Activated CD8-positive, alpha-beta T cell treated with anti-CD3 and anti-CD28 coated beads for 36 hours (primary cell): ENCODE results near the gene TRABD2B. TPM values are rescaled to one million over a fixed set of nuclear protein-coding genes. Genes with fewer than 3 reads are reported as not detected.

Experiments
- ATAC-seq: fragments of 200-7000 bp; cut with Tn5 transposase; one replicate; pipeline ENCODE4 v1.10.0; 2021; ENCODE audit warnings: mild to moderate bottlenecking, moderate library complexity
- CTCF ChIA-PET: fragments of 350-600 bp; sonication (Branson Sonifier 250); formaldehyde crosslinking; loops from one replicate; lab custom pipeline; 2021; ENCODE audit warnings: antibody characterized with exemption; lab: Charles Lee
- POLR2A ChIA-PET: fragments of 350-600 bp; sonication (Branson Sonifier 250); formaldehyde crosslinking; loops from one replicate; lab custom pipeline; 2021; ENCODE audit warnings: antibody characterized with exemption; lab: Charles Lee
- DNase-seq: peaks from one replicate; pipeline ENCODE4 v3.0.0-alpha.2; 2020
- H3K27ac Mint-ChIP-seq: one replicate; pipeline ENCODE4 v1.8.0; 2021; ENCODE audit warnings: mild to moderate bottlenecking, mixed read lengths
- H3K27me3 Mint-ChIP-seq: one replicate; pipeline ENCODE4 v1.8.0; 2021; ENCODE audit warnings: mixed read lengths
- H3K36me3 Mint-ChIP-seq: one replicate; pipeline ENCODE4 v1.8.0; 2021; ENCODE audit warnings: low read depth, mixed read lengths
- H3K4me1 Mint-ChIP-seq: one replicate; pipeline ENCODE4 v1.8.0; 2021; ENCODE audit warnings: low read depth, mixed read lengths
- H3K4me3 Mint-ChIP-seq: one replicate; pipeline ENCODE4 v1.8.0; 2021; ENCODE audit warnings: mild to moderate bottlenecking, moderate library complexity, mixed read lengths
- H3K9me3 Mint-ChIP-seq: one replicate; pipeline ENCODE4 v1.8.0; 2021; ENCODE audit warnings: mixed read lengths
- intact Hi-C: fragments of 100-400 bp; cut with micrococcal nuclease; formaldehyde crosslinking; loops from one replicate; pipeline ENCODE4 v1.10.0; 2022
- total RNA-seq, 2 experiments: library from RNA; stranded (reverse); gene quantifications; one replicate each; pipeline ENCODE4 v1.2.3, GENCODE V29; 2021
- TF ChIP-seq, protein P1 (sequence below): fragments of 200-600 bp; IDR thresholded peaks from one replicate; pipeline ENCODE4 v1.8.0; 2022; ENCODE audit warnings: antibody characterized with exemption, mild to moderate bottlenecking

Gene TRABD2B
- total RNA-seq, 2 experiments from 2014 or later, result not detected

DNA sequence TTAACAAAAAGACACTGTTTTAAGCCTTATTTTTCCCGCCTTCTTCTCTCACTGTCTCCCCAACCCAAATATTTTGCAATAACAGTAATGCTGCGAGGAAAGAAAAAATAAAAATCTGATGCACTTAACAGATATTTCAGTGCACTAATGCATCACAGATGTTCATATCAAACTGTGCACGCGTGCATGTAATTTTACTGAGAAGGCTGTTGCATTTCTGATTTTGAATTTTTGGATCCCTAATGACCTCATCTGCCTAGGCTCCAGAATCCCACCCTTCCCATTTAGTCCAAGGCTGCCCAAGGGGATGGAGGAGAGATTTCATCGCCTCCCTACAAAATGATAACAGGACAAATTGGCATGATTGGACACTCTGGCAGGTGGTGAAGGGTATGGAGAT lies 5.5 kb downstream of the TRABD2B start:
- TF ChIP-seq, protein P1, sequence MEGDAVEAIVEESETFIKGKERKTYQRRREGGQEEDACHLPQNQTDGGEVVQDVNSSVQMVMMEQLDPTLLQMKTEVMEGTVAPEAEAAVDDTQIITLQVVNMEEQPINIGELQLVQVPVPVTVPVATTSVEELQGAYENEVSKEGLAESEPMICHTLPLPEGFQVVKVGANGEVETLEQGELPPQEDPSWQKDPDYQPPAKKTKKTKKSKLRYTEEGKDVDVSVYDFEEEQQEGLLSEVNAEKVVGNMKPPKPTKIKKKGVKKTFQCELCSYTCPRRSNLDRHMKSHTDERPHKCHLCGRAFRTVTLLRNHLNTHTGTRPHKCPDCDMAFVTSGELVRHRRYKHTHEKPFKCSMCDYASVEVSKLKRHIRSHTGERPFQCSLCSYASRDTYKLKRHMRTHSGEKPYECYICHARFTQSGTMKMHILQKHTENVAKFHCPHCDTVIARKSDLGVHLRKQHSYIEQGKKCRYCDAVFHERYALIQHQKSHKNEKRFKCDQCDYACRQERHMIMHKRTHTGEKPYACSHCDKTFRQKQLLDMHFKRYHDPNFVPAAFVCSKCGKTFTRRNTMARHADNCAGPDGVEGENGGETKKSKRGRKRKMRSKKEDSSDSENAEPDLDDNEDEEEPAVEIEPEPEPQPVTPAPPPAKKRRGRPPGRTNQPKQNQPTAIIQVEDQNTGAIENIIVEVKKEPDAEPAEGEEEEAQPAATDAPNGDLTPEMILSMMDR, result no peak
- no peaks in the 10 kb centered on the region for H3K36me3 Mint-ChIP-seq
- ChIA-PET POLR2A (no interaction called here), CTCF (no interaction called here)
- no peak overlapping the region for H3K27ac Mint-ChIP-seq
- no peak for ATAC-seq
- H3K27me3 Mint-ChIP-seq, result peaks cover 33% of the 10 kb centered on the region
- DNase-seq, result no peak
- no peaks in the 10 kb centered on the region for H3K9me3 Mint-ChIP-seq
- H3K4me3 Mint-ChIP-seq, result no peak overlapping the region
- intact Hi-C loops, result loop anchor here (10.0 kb wide), 2 partner anchors 213 to 243 kb away; no protein-coding TSS in a partner anchor
- peaks cover 2% of the 10 kb centered on the region for H3K4me1 Mint-ChIP-seq

DNA sequence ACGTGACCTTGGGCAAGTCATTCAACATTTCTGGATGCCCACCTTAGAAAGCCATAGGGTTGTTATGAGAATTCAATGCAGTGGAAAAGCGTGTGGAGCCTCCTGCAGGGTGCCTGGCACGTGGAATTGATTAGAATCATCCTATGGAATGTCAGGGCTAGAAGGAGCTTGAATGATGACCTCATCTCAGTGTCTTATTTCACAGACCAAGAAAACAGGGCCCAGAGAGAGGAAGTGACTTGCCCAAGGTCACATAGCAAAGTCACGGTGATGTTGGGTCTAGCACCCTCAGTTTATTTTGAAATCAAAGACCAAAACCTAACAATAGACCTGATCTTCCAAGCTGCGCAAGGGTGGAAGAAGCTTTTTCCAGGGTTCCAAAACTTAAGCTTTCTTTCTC lies 6.0 kb downstream of the TRABD2B start:
- ATAC-seq (no peak), DNase-seq (no peak)
- ChIA-PET POLR2A (no interaction called here), CTCF (no interaction called here)
- Mint-ChIP-seq H3K27ac (no peak overlapping the region), H3K27me3 (peaks cover 34% of the 10 kb centered on the region), H3K4me3 (no peak overlapping the region), H3K4me1 (peaks cover 1% of the 10 kb centered on the region), H3K36me3 (no peaks in the 10 kb centered on the region), H3K9me3 (no peaks in the 10 kb centered on the region)
- intact Hi-C loops, result loop anchor here (10.0 kb wide), 2 partner anchors 214 to 244 kb away; no protein-coding TSS in a partner anchor
- TF ChIP-seq, protein P1, result no peak

DNA sequence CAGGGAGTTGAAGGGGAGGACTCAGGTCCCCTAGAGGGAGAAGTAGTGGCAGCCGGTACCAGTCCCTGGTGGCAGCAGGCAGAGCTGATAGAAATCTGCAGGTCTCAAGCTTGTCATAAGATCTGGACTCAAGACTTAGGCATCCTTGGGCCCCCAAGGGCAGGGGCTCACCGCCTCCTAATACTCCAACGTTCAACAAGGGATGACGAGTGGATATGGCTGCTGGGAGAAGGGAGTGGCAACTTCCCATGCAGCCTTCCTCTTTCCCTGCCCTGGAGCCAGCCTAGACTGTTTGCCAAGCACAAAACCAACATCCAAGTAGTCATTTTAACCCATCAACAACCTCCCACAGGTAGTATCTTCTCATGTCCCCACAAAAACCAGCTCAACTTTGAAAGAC lies 6.9 kb downstream of the TRABD2B start:
- no peak overlapping the region for H3K4me3 Mint-ChIP-seq
- TF ChIP-seq, protein P1, result no peak
- ATAC-seq, result no peak
- no peaks in the 10 kb centered on the region for H3K9me3 Mint-ChIP-seq
- intact Hi-C loops, result loop anchor here (10.0 kb wide), 2 partner anchors 215 to 245 kb away; no protein-coding TSS in a partner anchor
- H3K27ac Mint-ChIP-seq, result no peak overlapping the region
- no peaks in the 10 kb centered on the region for H3K4me1 Mint-ChIP-seq
- POLR2A ChIA-PET, result no interaction called here
- no peak for DNase-seq
- no peaks in the 10 kb centered on the region for H3K36me3 Mint-ChIP-seq
- CTCF ChIA-PET, result no interaction called here
- H3K27me3 Mint-ChIP-seq, result peaks cover 33% of the 10 kb centered on the region

DNA sequence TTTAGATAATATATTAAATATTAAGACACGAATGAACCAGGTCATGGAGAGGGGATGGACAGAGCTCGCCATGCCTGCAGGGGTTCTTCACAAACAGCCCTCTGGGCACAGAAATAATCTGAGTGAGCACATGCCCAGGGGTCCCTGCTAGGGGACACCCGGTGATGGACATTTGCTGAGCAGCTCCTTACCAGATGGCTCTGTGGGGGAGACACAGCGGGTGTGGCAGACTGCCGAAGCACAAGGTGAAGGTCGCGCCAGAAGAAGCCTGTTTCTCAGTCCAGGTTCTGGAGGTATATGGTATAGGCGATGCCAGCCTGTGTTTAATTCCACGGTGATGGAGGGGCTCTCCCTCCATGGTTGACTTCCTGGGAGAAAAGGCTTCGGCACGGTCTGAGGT lies 9.6 kb downstream of the TRABD2B start:
- Mint-ChIP-seq H3K27me3 (peaks cover 43% of the 10 kb centered on the region), H3K36me3 (no peaks in the 10 kb centered on the region), H3K4me3 (no peak overlapping the region), H3K4me1 (peaks cover 3% of the 10 kb centered on the region), H3K27ac (no peak overlapping the region), H3K9me3 (no peaks in the 10 kb centered on the region)
- ATAC-seq (no peak), DNase-seq (no peak)
- ChIA-PET CTCF (interaction anchor here (3.1 kb wide), 1 partner anchor 10 kb away, joined by 13 read pairs; the partner anchor contains the start of gene TRABD2B), POLR2A (interaction anchor here (1.4 kb wide), 1 partner anchor 10 kb away, joined by 3 read pairs; the partner anchor contains the start of gene TRABD2B)
- TF ChIP-seq, protein P1, result no peak
- intact Hi-C loops, result no loop called here

DNA sequence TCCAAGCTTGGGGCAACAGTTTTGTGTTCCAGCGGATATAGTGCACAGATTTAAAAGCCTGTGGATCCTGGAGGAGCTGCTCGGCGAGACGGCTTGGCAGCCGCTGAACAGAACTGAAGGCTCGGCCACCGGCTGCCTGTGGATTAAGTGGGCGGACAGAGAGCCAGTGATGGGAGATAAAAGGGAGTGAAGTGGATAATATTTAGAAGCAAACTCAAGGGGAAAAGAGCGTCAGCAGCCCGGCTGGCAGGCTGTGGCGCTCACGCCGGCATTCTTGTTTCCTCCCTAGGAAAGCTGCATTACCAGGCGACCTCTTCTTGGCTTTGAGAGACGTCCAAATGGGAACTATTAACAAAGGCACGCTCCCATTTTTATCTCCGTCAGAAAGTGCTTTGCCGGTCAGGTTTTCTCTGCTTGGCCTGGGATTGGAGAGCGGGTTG lies 10.4 kb downstream of the TRABD2B start:
- H3K4me3 Mint-ChIP-seq, result no peak overlapping the region
- peaks cover 3% of the 10 kb centered on the region for H3K4me1 Mint-ChIP-seq
- CTCF ChIA-PET, result interaction anchor here (3.1 kb wide), 1 partner anchor 11 kb away, joined by 13 read pairs; the partner anchor contains the start of gene TRABD2B
- no peak for ATAC-seq
- intact Hi-C loops, result no loop called here
- TF ChIP-seq, protein P1, result no peak
- H3K9me3 Mint-ChIP-seq, result no peaks in the 10 kb centered on the region
- DNase-seq, result no peak
- no peak overlapping the region for H3K27ac Mint-ChIP-seq
- peaks cover 46% of the 10 kb centered on the region for H3K27me3 Mint-ChIP-seq
- POLR2A ChIA-PET, result interaction anchor here (1.4 kb wide), 1 partner anchor 11 kb away, joined by 3 read pairs; the partner anchor contains the start of gene TRABD2B
- H3K36me3 Mint-ChIP-seq, result no peaks in the 10 kb centered on the region
